ENCODE measurements around the gene UBE3A.
A peak's percentile ranks its signal among the peaks of the same experiment; 100 is the strongest.
"Not testable (repeated sequence)": the region's sequence is repeated elsewhere in the genome, so short reads cannot be mapped to it uniquely, and the experiment has no call there.

UBE3A gene

GRCh38 chr15:25438601-25439368, at the start of gene UBE3A:
TSS of gene UBE3A (minus strand) at chr15:25439024. CDS start at chr15:25409107, 29,917 bp downstream.
- peak; percentile 88 for DNase-seq

GRCh38 chr15:25487226-25487884, 48.5 kb upstream of the UBE3A start:
- DNase-seq: no peak

- no peak for DNase-seq
Measured at GRCh38 chr15:25486051-25486450, 47.2 kb upstream of the UBE3A start.

GRCh38 chr15:25481208-25481859, 42.5 kb upstream of the UBE3A start:
- DNase-seq: no peak

- no peak for DNase-seq
Measured at GRCh38 chr15:25478313-25478712, 39.5 kb upstream of the UBE3A start.

GRCh38 chr15:25477816-25478215, 39.0 kb upstream of the UBE3A start:
- no peak for DNase-seq

GRCh38 chr15:25474251-25474650, 35.4 kb upstream of the UBE3A start:
- no peak for DNase-seq

- no peak for DNase-seq
Measured at GRCh38 chr15:25470230-25470629, 31.4 kb upstream of the UBE3A start.

- DNase-seq: no peak
Measured at GRCh38 chr15:25469377-25469776, 30.6 kb upstream of the UBE3A start.

GRCh38 chr15:25468611-25469010, 29.8 kb upstream of the UBE3A start:
- DNase-seq: no peak

GRCh38 chr15:25465835-25466234, 27.0 kb upstream of the UBE3A start:
- no peak for DNase-seq

GRCh38 chr15:25464784-25465183, 26.0 kb upstream of the UBE3A start:
- no peak for DNase-seq

- DNase-seq: no peak
Measured at GRCh38 chr15:25464383-25464782, 25.6 kb upstream of the UBE3A start.

- no peak for DNase-seq
Measured at GRCh38 chr15:25456196-25456595, 17.4 kb upstream of the UBE3A start.

- no peak for DNase-seq
Measured at GRCh38 chr15:25455226-25455625, 16.4 kb upstream of the UBE3A start.

GRCh38 chr15:25454771-25455170, 15.9 kb upstream of the UBE3A start:
- DNase-seq: no peak

- DNase-seq: not testable (repeated sequence)
Measured at GRCh38 chr15:25453246-25453645, 14.4 kb upstream of the UBE3A start.

GRCh38 chr15:25451501-25451900, 12.7 kb upstream of the UBE3A start:
- no peak for DNase-seq

GRCh38 chr15:25450163-25450562, 11.3 kb upstream of the UBE3A start:
- no peak for DNase-seq

- DNase-seq: no peak
Measured at GRCh38 chr15:25446076-25446475, 7.3 kb upstream of the UBE3A start.

GRCh38 chr15:25445412-25445811, 6.6 kb upstream of the UBE3A start:
- no peak for DNase-seq

- DNase-seq: no peak
Measured at GRCh38 chr15:25441111-25441510, 2.3 kb upstream of the UBE3A start.

- DNase-seq: no peak
Measured at GRCh38 chr15:25439369-25439836, 579 bp upstream of the UBE3A start.
